WERI-Rb-1 (cell line): ENCODE data around the gene MKLN1.

Source experiments
- DNase-seq: peaks from one replicate; pipeline ENCODE4 v3.0.0-alpha.2; 2020
- H3K27ac ChIP-seq: fragments of 250-450 bp; sonication (Bioruptor Pico); 2 replicates; pipeline ENCODE4 v1.5.1; 2020; ENCODE audit warnings: mild to moderate bottlenecking, moderate library complexity
- H3K27me3 ChIP-seq: fragments of 250-450 bp; sonication (Bioruptor Pico); 2 replicates; pipeline ENCODE4 v1.5.1; 2021; ENCODE audit warnings: mild to moderate bottlenecking, low read depth, moderate library complexity; ENCODE audit not compliant: insufficient read depth, severe bottlenecking
- H3K36me3 ChIP-seq: fragments of 250-450 bp; sonication (Bioruptor Pico); 2 replicates; pipeline ENCODE4 v1.5.1; 2020; ENCODE audit warnings: mild to moderate bottlenecking, moderate library complexity
- H3K4me3 ChIP-seq: 2 replicates; pipeline ENCODE4 v1.5.1; 2011; ENCODE audit warnings: low read depth, mild to moderate bottlenecking, control low read depth, low read length
- H3K9me3 ChIP-seq: fragments of 250-450 bp; sonication (Bioruptor Pico); 2 replicates; pipeline ENCODE4 v1.5.1; 2021; ENCODE audit warnings: mild to moderate bottlenecking, moderate library complexity; ENCODE audit not compliant: severe bottlenecking
- CTCF ChIP-seq: IDR thresholded peaks from 2 replicates; pipeline ENCODE4 v1.5.1; 2011; ENCODE audit warnings: low read depth, mild to moderate bottlenecking, control low read depth, inconsistent platforms, low read length

Gene MKLN1

GRCh38 chr7:131480384-131481315 is 153.0 kb downstream of the MKLN1 start:
- H3K4me3 ChIP-seq = no peak overlapping the region
- no peak for DNase-seq
- H3K9me3 ChIP-seq = no peaks in the 10 kb centered on the region
- no peaks in the 10 kb centered on the region for H3K36me3 ChIP-seq
- no peak overlapping the region for H3K27ac ChIP-seq
- no peak for TF ChIP-seq CTCF
- no peaks in the 10 kb centered on the region for H3K27me3 ChIP-seq

- no peak for DNase-seq
- no peak for TF ChIP-seq CTCF
- no peaks in the 10 kb centered on the region for H3K36me3 ChIP-seq
- H3K27ac ChIP-seq = no peak overlapping the region
- H3K9me3 ChIP-seq = no peaks in the 10 kb centered on the region
- no peak overlapping the region for H3K4me3 ChIP-seq
- H3K27me3 ChIP-seq = no peaks in the 10 kb centered on the region
These were observed 155.1 kb downstream of the MKLN1 start for GRCh38 chr7:131482800-131483199.

GRCh38 chr7:131483586-131483985 is 155.9 kb downstream of the MKLN1 start:
- no peak for TF ChIP-seq CTCF
- H3K9me3 ChIP-seq = no peaks in the 10 kb centered on the region

GRCh38 chr7:131486346-131486745 is 158.7 kb downstream of the MKLN1 start:
- Histone ChIP-seq H3K27ac (no peak overlapping the region), H3K36me3 (no peaks in the 10 kb centered on the region), H3K4me3 (no peak overlapping the region), H3K27me3 (no peaks in the 10 kb centered on the region), H3K9me3 (no peaks in the 10 kb centered on the region)
- DNase-seq = no peak
- TF ChIP-seq CTCF = no peak

More at GRCh38 chr7:131483586-131483985, 155.9 kb downstream of the MKLN1 start:
- no peak overlapping the region for H3K4me3 ChIP-seq
- H3K27ac ChIP-seq = no peak overlapping the region
- H3K36me3 ChIP-seq = no peaks in the 10 kb centered on the region
- no peak for DNase-seq
- no peaks in the 10 kb centered on the region for H3K27me3 ChIP-seq

GRCh38 chr7:131487217-131487616 is 159.5 kb downstream of the MKLN1 start:
- no peaks in the 10 kb centered on the region for H3K27me3 ChIP-seq
- H3K4me3 ChIP-seq = no peak overlapping the region
- TF ChIP-seq CTCF = no peak
- DNase-seq = no peak
- H3K9me3 ChIP-seq = no peaks in the 10 kb centered on the region
- peak overlapping the region; percentile 28; the same call in 1 of the 2 replicates for H3K27ac ChIP-seq
- H3K36me3 ChIP-seq = no peaks in the 10 kb centered on the region

GRCh38 chr7:131488361-131488760 is 160.7 kb downstream of the MKLN1 start:
- no peaks in the 10 kb centered on the region for H3K36me3 ChIP-seq
- TF ChIP-seq CTCF = no peak
- no peaks in the 10 kb centered on the region for H3K9me3 ChIP-seq
- no peak overlapping the region for H3K27ac ChIP-seq
- no peaks in the 10 kb centered on the region for H3K27me3 ChIP-seq
- no peak for DNase-seq
- H3K4me3 ChIP-seq = no peak overlapping the region
